Stimulated activated CD4-positive, alpha-beta T cell treated with anti-CD3 and anti-CD28 coated beads, TNF-alpha, amount 100 ng/mL, for 48 hours (primary cell): ENCODE results near the gene KCNA2.

Source experiments
- DNase-seq, 3 donors: peaks; one replicate each; pipeline ENCODE4 v3.0.0-alpha.2; 2020; ENCODE audit warnings: low read depth in 3 of 3

The KCNA2 gene

GRCh38 chr1:110602466-110602865 lies 3.7 kb downstream of the KCNA2 start:
- DNase-seq: no peak

- no peak for DNase-seq
These were observed 4.8 kb downstream of the KCNA2 start for GRCh38 chr1:110601332-110601731.

- DNase-seq: no peak
These were observed 5.4 kb downstream of the KCNA2 start for GRCh38 chr1:110600716-110601115.

GRCh38 chr1:110597966-110598365 lies 8.2 kb downstream of the KCNA2 start:
- DNase-seq: no peak

GRCh38 chr1:110596312-110596711 lies 9.8 kb downstream of the KCNA2 start:
- no peak for DNase-seq

- DNase-seq: no peak
These were observed 10.8 kb downstream of the KCNA2 start for GRCh38 chr1:110595353-110595710.

GRCh38 chr1:110594456-110595352 lies 11.5 kb downstream of the KCNA2 start:
- no peak for DNase-seq

GRCh38 chr1:110593902-110594301 lies 12.3 kb downstream of the KCNA2 start:
- DNase-seq: no peak

GRCh38 chr1:110591956-110592355 lies 14.2 kb downstream of the KCNA2 start:
- DNase-seq: no peak

GRCh38 chr1:110588991-110589390 lies 17.2 kb downstream of the KCNA2 start:
- DNase-seq: no peak

GRCh38 chr1:110588486-110588885 lies 17.7 kb downstream of the KCNA2 start:
- no peak for DNase-seq

- no peak for DNase-seq
These were observed 18.3 kb downstream of the KCNA2 start for GRCh38 chr1:110587906-110588305.

- no peak for DNase-seq
These were observed 20.7 kb downstream of the KCNA2 start for GRCh38 chr1:110585481-110585880.

- DNase-seq: no peak
These were observed 22.1 kb downstream of the KCNA2 start for GRCh38 chr1:110584045-110584444.

- DNase-seq: no peak
These were observed 22.7 kb downstream of the KCNA2 start for GRCh38 chr1:110583505-110583904.

- no peak for DNase-seq
These were observed 23.8 kb downstream of the KCNA2 start for GRCh38 chr1:110582378-110582777.

- DNase-seq: no peak
These were observed 24.4 kb downstream of the KCNA2 start for GRCh38 chr1:110581682-110582145.

GRCh38 chr1:110580244-110580643 lies 25.9 kb downstream of the KCNA2 start:
- DNase-seq: no peak

GRCh38 chr1:110579460-110579859 lies 26.7 kb downstream of the KCNA2 start:
- DNase-seq: no peak

GRCh38 chr1:110576441-110576840 lies 29.7 kb downstream of the KCNA2 start:
- DNase-seq: no peak

GRCh38 chr1:110573314-110573713 lies 32.8 kb downstream of the KCNA2 start:
- no peak for DNase-seq

GRCh38 chr1:110572751-110573150 lies 33.4 kb downstream of the KCNA2 start:
- no peak for DNase-seq

GRCh38 chr1:110570901-110571300 lies 35.3 kb downstream of the KCNA2 start:
- DNase-seq: no peak

- no peak for DNase-seq
These were observed 35.9 kb downstream of the KCNA2 start for GRCh38 chr1:110570307-110570706.
